GM10248 (cell line): ENCODE results near the gene BTBD16.

ENCODE experiments used
- CTCF ChIA-PET: fragments of 300-600 bp; sonication (Branson Sonifier 250); formaldehyde crosslinking; extraction: SDS; loops from one replicate; lab custom pipeline; 2021; ENCODE audit warnings: antibody characterized with exemption; lab: Yijun Ruan, JAX
- POLR2A ChIA-PET: fragments of 350-650 bp; sonication (Branson Sonifier 250); formaldehyde crosslinking; extraction: SDS; loops from one replicate; lab custom pipeline; 2020; ENCODE audit warnings: antibody characterized with exemption; lab: Yijun Ruan, JAX
- DNase-seq: peaks from one replicate; pipeline ENCODE4 v3.0.0; 2012; ENCODE audit errors: extremely low spot score
- TF ChIP-seq, protein P1 (sequence below): IDR thresholded peaks from 2 replicates; pipeline ENCODE4 v1.5.1; 2012; ENCODE audit warnings: mild to moderate bottlenecking, low read depth; ENCODE audit errors: extremely low read depth, missing control alignments, control extremely low read depth

The BTBD16 gene

GRCh38 chr10:122271076-122271475 lies at the start of gene BTBD16:
Gene BTBD16, plus strand, starts transcription at chr10:122271296. Its CDS starts 3,786 bp downstream, at chr10:122275082.
- POLR2A ChIA-PET, result no interaction called here
- CTCF ChIA-PET, result interaction anchor here (1.4 to 6.3 kb wide), 3 partner anchors 7 to 163 kb away, joined by 4 to 59 read pairs (median 57); no protein-coding TSS in a partner anchor
- DNase-seq, result no peak
- TF ChIP-seq, protein P1, sequence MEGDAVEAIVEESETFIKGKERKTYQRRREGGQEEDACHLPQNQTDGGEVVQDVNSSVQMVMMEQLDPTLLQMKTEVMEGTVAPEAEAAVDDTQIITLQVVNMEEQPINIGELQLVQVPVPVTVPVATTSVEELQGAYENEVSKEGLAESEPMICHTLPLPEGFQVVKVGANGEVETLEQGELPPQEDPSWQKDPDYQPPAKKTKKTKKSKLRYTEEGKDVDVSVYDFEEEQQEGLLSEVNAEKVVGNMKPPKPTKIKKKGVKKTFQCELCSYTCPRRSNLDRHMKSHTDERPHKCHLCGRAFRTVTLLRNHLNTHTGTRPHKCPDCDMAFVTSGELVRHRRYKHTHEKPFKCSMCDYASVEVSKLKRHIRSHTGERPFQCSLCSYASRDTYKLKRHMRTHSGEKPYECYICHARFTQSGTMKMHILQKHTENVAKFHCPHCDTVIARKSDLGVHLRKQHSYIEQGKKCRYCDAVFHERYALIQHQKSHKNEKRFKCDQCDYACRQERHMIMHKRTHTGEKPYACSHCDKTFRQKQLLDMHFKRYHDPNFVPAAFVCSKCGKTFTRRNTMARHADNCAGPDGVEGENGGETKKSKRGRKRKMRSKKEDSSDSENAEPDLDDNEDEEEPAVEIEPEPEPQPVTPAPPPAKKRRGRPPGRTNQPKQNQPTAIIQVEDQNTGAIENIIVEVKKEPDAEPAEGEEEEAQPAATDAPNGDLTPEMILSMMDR, result no peak

GRCh38 chr10:122221958-122222357 lies 49.1 kb upstream of the BTBD16 start:
- TF ChIP-seq, protein P1, result no peak
- ChIA-PET POLR2A (no interaction called here), CTCF (no interaction called here)
- DNase-seq, result no peak

- TF ChIP-seq, protein P1, result no peak
- ChIA-PET CTCF (no interaction called here), POLR2A (no interaction called here)
- no peak for DNase-seq
These were observed 48.5 kb upstream of the BTBD16 start for GRCh38 chr10:122222638-122223037.

DNA sequence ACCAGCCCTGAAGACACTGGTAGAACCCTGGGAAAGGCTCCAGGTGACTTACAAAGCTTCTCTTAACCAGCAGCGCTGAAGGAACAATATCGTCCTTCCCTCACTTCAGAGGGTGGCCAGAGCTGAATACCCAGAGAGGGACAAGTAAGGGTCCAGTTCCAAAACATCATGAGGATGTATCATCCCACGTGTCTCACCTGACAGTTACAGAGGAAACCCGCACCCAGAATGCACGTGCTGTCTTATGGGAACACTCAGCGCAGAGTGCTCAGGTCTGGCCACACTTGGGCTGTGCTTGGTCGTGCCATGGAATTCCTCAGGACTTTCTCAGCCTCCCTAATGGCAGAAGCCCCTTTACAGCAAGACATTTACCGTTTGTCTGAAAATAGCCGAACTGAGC lies 46.9 kb upstream of the BTBD16 start:
- TF ChIP-seq, protein P1, result no peak
- no peak for DNase-seq
- CTCF ChIA-PET, result interaction anchor here (1.1 kb wide), 1 partner anchor 8 kb away, joined by 5 read pairs; no protein-coding TSS in a partner anchor
- POLR2A ChIA-PET, result no interaction called here

DNA sequence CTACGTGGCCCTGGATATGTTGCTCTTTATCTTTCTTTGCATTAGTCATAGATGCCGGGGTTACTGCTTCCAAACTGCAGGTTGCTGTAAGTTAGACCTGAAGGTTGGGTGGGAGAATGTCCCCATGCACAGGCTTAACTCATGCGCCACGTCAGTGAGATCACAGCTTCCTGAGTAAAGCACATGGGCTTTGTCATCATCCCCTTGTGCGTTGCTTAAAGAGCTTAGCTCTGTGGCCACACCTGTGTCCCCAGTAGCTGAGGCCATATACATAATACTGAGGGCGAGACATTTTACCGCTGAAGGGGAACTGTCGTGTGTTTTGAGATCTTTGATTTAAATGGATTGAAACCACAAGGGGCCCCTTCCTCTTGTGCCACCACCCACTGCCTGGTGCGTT lies 45.8 kb upstream of the BTBD16 start:
- CTCF ChIA-PET, result interaction anchor here (0.8 to 1.4 kb wide), 2 partner anchors 11 to 17 kb away, joined by 3 read pairs; no protein-coding TSS in a partner anchor
- TF ChIP-seq, protein P1, result no peak
- no peak for DNase-seq
- POLR2A ChIA-PET, result interaction anchor here (0.6 kb wide), 1 partner anchor 743 kb away, joined by 5 read pairs; no protein-coding TSS in a partner anchor

DNA sequence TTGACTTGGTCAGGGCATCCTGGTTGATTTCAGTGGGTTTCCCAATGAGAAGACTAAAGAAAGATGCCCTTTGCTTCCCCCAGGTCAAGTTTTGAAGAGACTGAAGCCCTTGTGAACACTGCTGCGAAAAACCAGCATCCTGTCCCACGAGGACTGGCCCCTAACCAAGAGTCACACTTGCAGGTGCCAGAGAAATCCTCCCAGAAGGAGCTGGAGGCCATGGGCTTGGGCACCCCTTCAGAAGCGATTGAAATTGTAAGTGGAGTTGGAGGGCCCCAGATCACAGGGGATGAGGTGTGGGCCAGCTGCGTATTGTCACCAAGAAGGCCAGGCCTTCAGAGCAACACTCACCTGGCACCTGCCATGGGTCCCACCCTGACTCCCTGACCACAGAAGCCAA lies 43.3 kb upstream of the BTBD16 start:
- TF ChIP-seq, protein P1, result no peak
- POLR2A ChIA-PET, result no interaction called here
- CTCF ChIA-PET, result no interaction called here
- no peak for DNase-seq
